Testis (tissue), 2 donors: Measurements from ENCODE around the gene STARD13.

Source experiments
- POLR2A ChIP-seq: fragments of 450-650 bp; IDR thresholded peaks from one replicate; pipeline ENCODE4 v1.6.1; 2017; ENCODE audit warnings: antibody characterized with exemption, mild to moderate bottlenecking, moderate library complexity
- TF ChIP-seq, protein P1 (sequence below), 3 experiments: fragments of 450-650 bp in 2 of 3; fragments of 200-600 bp in 1 of 3; sonication (generic) in 1 of 3; IDR thresholded peaks; one replicate each; pipeline ENCODE4 v1.5.1; 2016 to 2019; ENCODE audit warnings: antibody characterized with exemption in 3 of 3, mild to moderate bottlenecking in 2 of 3, moderate library complexity in 1 of 3

DNA sequence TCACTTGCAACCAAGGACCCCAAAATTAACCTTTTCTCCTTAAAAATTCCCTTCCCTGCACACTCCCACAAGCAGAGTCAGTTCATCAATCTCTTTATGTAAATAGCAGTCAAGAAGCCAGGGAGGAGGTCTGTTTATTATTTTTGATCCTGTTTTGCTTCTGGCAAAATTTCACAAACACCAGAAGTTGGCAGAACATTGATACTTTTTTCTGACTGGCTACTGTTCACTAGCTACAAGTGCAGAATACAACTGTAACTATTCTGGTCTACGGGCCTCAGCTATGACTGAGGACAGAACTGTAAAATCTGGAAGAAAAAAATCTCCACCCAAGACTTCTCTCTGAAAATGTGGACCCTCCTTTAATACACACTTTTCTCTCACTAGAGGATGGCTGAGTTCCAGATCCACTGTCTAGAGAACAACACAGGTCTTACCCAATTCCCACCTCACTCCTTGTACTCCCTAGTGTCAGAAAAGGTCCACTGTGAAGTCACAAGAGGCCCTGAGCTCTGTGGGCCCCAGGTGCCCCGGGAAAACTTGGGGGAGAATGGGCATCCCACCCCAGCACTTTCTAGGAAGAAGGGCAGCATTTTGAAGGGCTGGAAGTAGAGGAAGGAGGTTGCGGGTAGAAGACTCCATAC lies 14.5 kb downstream of the STARD13 start:
- TF ChIP-seq POLR2A, result no peak
- TF ChIP-seq, protein P1, sequence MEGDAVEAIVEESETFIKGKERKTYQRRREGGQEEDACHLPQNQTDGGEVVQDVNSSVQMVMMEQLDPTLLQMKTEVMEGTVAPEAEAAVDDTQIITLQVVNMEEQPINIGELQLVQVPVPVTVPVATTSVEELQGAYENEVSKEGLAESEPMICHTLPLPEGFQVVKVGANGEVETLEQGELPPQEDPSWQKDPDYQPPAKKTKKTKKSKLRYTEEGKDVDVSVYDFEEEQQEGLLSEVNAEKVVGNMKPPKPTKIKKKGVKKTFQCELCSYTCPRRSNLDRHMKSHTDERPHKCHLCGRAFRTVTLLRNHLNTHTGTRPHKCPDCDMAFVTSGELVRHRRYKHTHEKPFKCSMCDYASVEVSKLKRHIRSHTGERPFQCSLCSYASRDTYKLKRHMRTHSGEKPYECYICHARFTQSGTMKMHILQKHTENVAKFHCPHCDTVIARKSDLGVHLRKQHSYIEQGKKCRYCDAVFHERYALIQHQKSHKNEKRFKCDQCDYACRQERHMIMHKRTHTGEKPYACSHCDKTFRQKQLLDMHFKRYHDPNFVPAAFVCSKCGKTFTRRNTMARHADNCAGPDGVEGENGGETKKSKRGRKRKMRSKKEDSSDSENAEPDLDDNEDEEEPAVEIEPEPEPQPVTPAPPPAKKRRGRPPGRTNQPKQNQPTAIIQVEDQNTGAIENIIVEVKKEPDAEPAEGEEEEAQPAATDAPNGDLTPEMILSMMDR (IDR thresholded peaks at IDR 0.05), result no peak
